Right lobe of liver (tissue), 4 donors: ENCODE measurements around the gene MRPL19.

Source experiments
- CTCF ChIP-seq, 4 donors: fragments of 200-600 bp in 3 of 4; fragments of 450-650 bp in 1 of 4; IDR thresholded peaks; one replicate each; pipeline versions ENCODE4 v1.5.1 to v1.8.0; 2016 to 2022; ENCODE audit warnings: antibody characterized with exemption in 4 of 4, mild to moderate bottlenecking in 2 of 4
- POLR2A ChIP-seq: fragments of 450-650 bp; IDR thresholded peaks from one replicate; pipeline ENCODE4 v1.6.1; 2017; ENCODE audit warnings: antibody characterized with exemption, mild to moderate bottlenecking
- donor health status: DM: no; HTN: no; CAD: no.
- donor health status: DM: no; HTN: no; CAD: no.
- donor health status: DM: no; HTN: yes; CAD: no.

GRCh38 chr2:75619956-75620740 lies 26.4 kb upstream of the MRPL19 start:
- no peak for TF ChIP-seq CTCF (IDR thresholded peaks at IDR 0.05)
- no peak for TF ChIP-seq POLR2A
